ENCODE data around the gene ZNF506.

GRCh38 chr19:19746286-19747213, 75.0 kb downstream of the ZNF506 start:
- TF ChIP-seq CTCF (IDR thresholded peaks at IDR 0.05): no peak
- TF ChIP-seq POLR2A (IDR thresholded peaks at IDR 0.05): no peak
- no peak for TF ChIP-seq EP300 (IDR thresholded peaks at IDR 0.05)
